WTC11 (cell line): ENCODE results near the gene TBL1XR1. TPM values are rescaled to one million over a fixed set of nuclear protein-coding genes. Genes with fewer than 3 reads are reported as not detected.
"Not testable (repeated sequence)": the region's sequence is repeated elsewhere in the genome, so short reads cannot be mapped to it uniquely, and the experiment has no call there.

Source experiments
- ATAC-seq: fragments of 200-7000 bp; cut with Tn5 transposase; 2 replicates; pipeline ENCODE4 v1.10.0; 2021; ENCODE audit warnings: mild to moderate bottlenecking, moderate library complexity
- CTCF ChIA-PET: fragments of 300-600 bp; sonication (Branson Sonifier 250); formaldehyde crosslinking; loops from one replicate; lab custom pipeline; 2021; ENCODE audit warnings: antibody characterized with exemption; lab: Charles Lee
- POLR2A ChIA-PET: fragments of 350-600 bp; sonication (Branson Sonifier 250); formaldehyde crosslinking; loops from one replicate; lab custom pipeline; 2021; ENCODE audit warnings: antibody characterized with exemption; lab: Charles Lee
- DNase-seq: peaks from one replicate; pipeline ENCODE4 v3.0.0; 2021; ENCODE audit warnings: low spot score
- H3K27ac Mint-ChIP-seq: 2 replicates; pipeline ENCODE4 v1.8.0; 2021; ENCODE audit warnings: mixed read lengths
- H3K27me3 Mint-ChIP-seq: 2 replicates; pipeline ENCODE4 v1.8.0; 2021; ENCODE audit warnings: low read depth, mild to moderate bottlenecking, moderate library complexity, mixed read lengths
- H3K36me3 Mint-ChIP-seq: 2 replicates; pipeline ENCODE4 v1.8.0; 2021; ENCODE audit warnings: mixed read lengths
- H3K4me1 Mint-ChIP-seq: 2 replicates; pipeline ENCODE4 v1.8.0; 2022; ENCODE audit warnings: mixed read lengths
- H3K4me3 Mint-ChIP-seq: 2 replicates; pipeline ENCODE4 v1.8.0; 2021; ENCODE audit warnings: mild to moderate bottlenecking, moderate library complexity, mixed read lengths
- H3K9me3 Mint-ChIP-seq: 2 replicates; pipeline ENCODE4 v1.8.0; 2021; ENCODE audit warnings: mixed read lengths
- ATF1 ChIP-seq: sonication (generic); formaldehyde crosslinking; IDR thresholded peaks from 2 replicates; pipeline ENCODE4 v1.8.1; 2023; ENCODE audit warnings: mild to moderate bottlenecking, moderate library complexity, missing genetic modification reagents
- CREB1 ChIP-seq: sonication (generic); formaldehyde crosslinking; IDR thresholded peaks from 2 replicates; pipeline ENCODE4 v1.8.0; 2023; ENCODE audit warnings: mild to moderate bottlenecking, missing genetic modification reagents
- FOXJ3 ChIP-seq: sonication (generic); formaldehyde crosslinking; IDR thresholded peaks from 2 replicates; pipeline ENCODE4 v1.9.0; 2021; ENCODE audit warnings: missing genetic modification reagents, mild to moderate bottlenecking, borderline replicate concordance
- GABPB1 ChIP-seq: sonication (generic); formaldehyde crosslinking; IDR thresholded peaks from 2 replicates; pipeline ENCODE4 v1.8.1; 2023; ENCODE audit warnings: mild to moderate bottlenecking, missing genetic modification reagents
- HMGXB4 ChIP-seq: sonication (generic); formaldehyde crosslinking; IDR thresholded peaks from 2 replicates; pipeline ENCODE4 v1.8.1; 2023; ENCODE audit warnings: mild to moderate bottlenecking, moderate library complexity, missing genetic modification reagents
- JUN ChIP-seq: sonication (generic); formaldehyde crosslinking; IDR thresholded peaks from 2 replicates; pipeline ENCODE4 v1.8.0; 2023; ENCODE audit warnings: mild to moderate bottlenecking, missing genetic modification reagents
- MXD4 ChIP-seq: fragments of 250-450 bp; sonication (Bioruptor Pico); IDR thresholded peaks from 2 replicates; pipeline ENCODE4 v1.8.0; 2021; ENCODE audit warnings: mild to moderate bottlenecking, moderate library complexity, borderline replicate concordance
- SMAD4 ChIP-seq: sonication (generic); formaldehyde crosslinking; IDR thresholded peaks from 2 replicates; pipeline ENCODE4 v1.8.0; 2022; ENCODE audit warnings: mild to moderate bottlenecking, missing genetic modification reagents
- STAT6 ChIP-seq: sonication (generic); formaldehyde crosslinking; conservative IDR thresholded peaks from 2 replicates; pipeline ENCODE4 v1.8.1; 2023; ENCODE audit warnings: mild to moderate bottlenecking, low read depth, missing genetic modification reagents, moderate library complexity
- TP53 ChIP-seq: sonication (generic); formaldehyde crosslinking; IDR thresholded peaks from 2 replicates; pipeline ENCODE4 v1.8.1; 2023; ENCODE audit warnings: mild to moderate bottlenecking, missing genetic modification reagents
- ZBTB21 ChIP-seq: sonication (generic); formaldehyde crosslinking; IDR thresholded peaks from 2 replicates; pipeline ENCODE4 v1.8.1; 2023; ENCODE audit warnings: mild to moderate bottlenecking, missing genetic modification reagents, borderline replicate concordance
- ZNF219 ChIP-seq: sonication (generic); formaldehyde crosslinking; IDR thresholded peaks from 2 replicates; pipeline ENCODE4 v1.8.0; 2023; ENCODE audit warnings: missing genetic modification reagents, mild to moderate bottlenecking, borderline replicate concordance
- ZNF263 ChIP-seq: sonication (generic); formaldehyde crosslinking; IDR thresholded peaks from 2 replicates; pipeline ENCODE4 v1.8.1; 2022; ENCODE audit warnings: low read depth, mild to moderate bottlenecking, moderate library complexity, missing genetic modification reagents
- total RNA-seq: library from RNA; stranded (reverse); gene quantifications from 3 replicates; pipeline ENCODE4 v1.2.3, GENCODE V29; 2021
- TF ChIP-seq, protein P1 (sequence below): sonication (generic); formaldehyde crosslinking; IDR thresholded peaks from 2 replicates; pipeline ENCODE4 v1.8.1; 2022; ENCODE audit warnings: low read depth, mild to moderate bottlenecking, moderate library complexity, missing genetic modification reagents, borderline replicate concordance
- TF ChIP-seq, protein P2 (sequence below): sonication (generic); formaldehyde crosslinking; IDR thresholded peaks from 2 replicates; pipeline ENCODE4 v1.8.1; 2022; ENCODE audit warnings: mild to moderate bottlenecking, moderate library complexity, missing genetic modification reagents
- TF ChIP-seq, protein P3 (sequence below): sonication (generic); formaldehyde crosslinking; IDR thresholded peaks from 2 replicates; pipeline ENCODE4 v1.8.0; 2022; ENCODE audit warnings: mild to moderate bottlenecking, missing genetic modification reagents
- TF ChIP-seq, protein P4 (sequence below): sonication (generic); formaldehyde crosslinking; IDR thresholded peaks from 2 replicates; pipeline ENCODE4 v1.8.1; 2022; ENCODE audit warnings: low read depth, missing genetic modification reagents, borderline replicate concordance
- TF ChIP-seq, protein P5 (sequence below): sonication (generic); formaldehyde crosslinking; IDR thresholded peaks from 2 replicates; pipeline ENCODE4 v1.8.0; 2022; ENCODE audit warnings: mild to moderate bottlenecking, missing genetic modification reagents

TBL1XR1 gene
- total RNA-seq, 1 experiment from 2014 or later = 148 TPM

- TF ChIP-seq, protein P1, sequence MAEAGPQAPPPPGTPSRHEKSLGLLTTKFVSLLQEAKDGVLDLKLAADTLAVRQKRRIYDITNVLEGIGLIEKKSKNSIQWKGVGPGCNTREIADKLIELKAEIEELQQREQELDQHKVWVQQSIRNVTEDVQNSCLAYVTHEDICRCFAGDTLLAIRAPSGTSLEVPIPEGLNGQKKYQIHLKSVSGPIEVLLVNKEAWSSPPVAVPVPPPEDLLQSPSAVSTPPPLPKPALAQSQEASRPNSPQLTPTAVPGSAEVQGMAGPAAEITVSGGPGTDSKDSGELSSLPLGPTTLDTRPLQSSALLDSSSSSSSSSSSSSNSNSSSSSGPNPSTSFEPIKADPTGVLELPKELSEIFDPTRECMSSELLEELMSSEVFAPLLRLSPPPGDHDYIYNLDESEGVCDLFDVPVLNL (CRISPR knock-in tag) = no peak
- TF ChIP-seq SMAD4 (CRISPR knock-in tag) = no peak
- no peak for TF ChIP-seq MXD4 (CRISPR knock-in tag)
- TF ChIP-seq TP53 (CRISPR knock-in tag) = no peak
- no peak for TF ChIP-seq STAT6 (CRISPR knock-in tag)
- TF ChIP-seq, protein P2, sequence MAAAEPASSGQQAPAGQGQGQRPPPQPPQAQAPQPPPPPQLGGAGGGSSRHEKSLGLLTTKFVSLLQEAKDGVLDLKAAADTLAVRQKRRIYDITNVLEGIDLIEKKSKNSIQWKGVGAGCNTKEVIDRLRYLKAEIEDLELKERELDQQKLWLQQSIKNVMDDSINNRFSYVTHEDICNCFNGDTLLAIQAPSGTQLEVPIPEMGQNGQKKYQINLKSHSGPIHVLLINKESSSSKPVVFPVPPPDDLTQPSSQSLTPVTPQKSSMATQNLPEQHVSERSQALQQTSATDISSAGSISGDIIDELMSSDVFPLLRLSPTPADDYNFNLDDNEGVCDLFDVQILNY (CRISPR knock-in tag) = no peak
- TF ChIP-seq CREB1 = no peak
- TF ChIP-seq JUN (CRISPR knock-in tag) = no peak
- no peak for TF ChIP-seq GABPB1 (CRISPR knock-in tag)
These were observed 191.4 kb downstream of the TBL1XR1 start (continued) for GRCh38 chr3:177005718-177006405.

GRCh38 chr3:177000159-177000558 lies 197.1 kb downstream of the TBL1XR1 start:
- Mint-ChIP-seq H3K9me3 (peaks cover 22% of the 10 kb centered on the region), H3K36me3 (peaks cover 17% of the 10 kb centered on the region)
- H3K4me3 Mint-ChIP-seq, H3K4me1 Mint-ChIP-seq, H3K27ac Mint-ChIP-seq, H3K27me3 Mint-ChIP-seq, POLR2A ChIA-PET, ATAC-seq, CTCF ChIA-PET, DNase-seq: not testable (repeated sequence)

GRCh38 chr3:176995946-176996345 lies 201.3 kb downstream of the TBL1XR1 start:
- ChIA-PET CTCF (no interaction called here), POLR2A (no interaction called here)
- H3K36me3 Mint-ChIP-seq = peaks cover 14% of the 10 kb centered on the region
- no peak overlapping the region for H3K4me3 Mint-ChIP-seq
- H3K4me1 Mint-ChIP-seq = peaks cover 32% of the 10 kb centered on the region
- peaks cover 16% of the 10 kb centered on the region for H3K9me3 Mint-ChIP-seq
- no peak overlapping the region for H3K27ac Mint-ChIP-seq
- no peak for DNase-seq
- no peak for ATAC-seq
- no peaks in the 10 kb centered on the region for H3K27me3 Mint-ChIP-seq
- TF ChIP-seq ZNF263 (CRISPR knock-in tag) (no peak), ATF1 (CRISPR knock-in tag) (no peak), MXD4 (CRISPR knock-in tag) (no peak), FOXJ3 (no peak), ZBTB21 (no peak), HMGXB4 (CRISPR knock-in tag) (no peak), ZNF219 (CRISPR knock-in tag) (no peak), JUN (CRISPR knock-in tag) (no peak)
- TF ChIP-seq, protein P3, sequence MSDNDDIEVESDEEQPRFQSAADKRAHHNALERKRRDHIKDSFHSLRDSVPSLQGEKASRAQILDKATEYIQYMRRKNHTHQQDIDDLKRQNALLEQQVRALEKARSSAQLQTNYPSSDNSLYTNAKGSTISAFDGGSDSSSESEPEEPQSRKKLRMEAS (CRISPR knock-in tag) = no peak
- TF ChIP-seq, protein P4, sequence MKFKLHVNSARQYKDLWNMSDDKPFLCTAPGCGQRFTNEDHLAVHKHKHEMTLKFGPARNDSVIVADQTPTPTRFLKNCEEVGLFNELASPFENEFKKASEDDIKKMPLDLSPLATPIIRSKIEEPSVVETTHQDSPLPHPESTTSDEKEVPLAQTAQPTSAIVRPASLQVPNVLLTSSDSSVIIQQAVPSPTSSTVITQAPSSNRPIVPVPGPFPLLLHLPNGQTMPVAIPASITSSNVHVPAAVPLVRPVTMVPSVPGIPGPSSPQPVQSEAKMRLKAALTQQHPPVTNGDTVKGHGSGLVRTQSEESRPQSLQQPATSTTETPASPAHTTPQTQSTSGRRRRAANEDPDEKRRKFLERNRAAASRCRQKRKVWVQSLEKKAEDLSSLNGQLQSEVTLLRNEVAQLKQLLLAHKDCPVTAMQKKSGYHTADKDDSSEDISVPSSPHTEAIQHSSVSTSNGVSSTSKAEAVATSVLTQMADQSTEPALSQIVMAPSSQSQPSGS = no peak
- TF ChIP-seq, protein P5, sequence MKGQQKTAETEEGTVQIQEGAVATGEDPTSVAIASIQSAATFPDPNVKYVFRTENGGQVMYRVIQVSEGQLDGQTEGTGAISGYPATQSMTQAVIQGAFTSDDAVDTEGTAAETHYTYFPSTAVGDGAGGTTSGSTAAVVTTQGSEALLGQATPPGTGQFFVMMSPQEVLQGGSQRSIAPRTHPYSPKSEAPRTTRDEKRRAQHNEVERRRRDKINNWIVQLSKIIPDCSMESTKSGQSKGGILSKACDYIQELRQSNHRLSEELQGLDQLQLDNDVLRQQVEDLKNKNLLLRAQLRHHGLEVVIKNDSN (CRISPR knock-in tag) = no peak
